Hematopoietic multipotent progenitor cell treated with erythropoietin and hydrocortisone succinate and interleukin-3 and kit ligand, for 4 days (in vitro differentiated cells): ENCODE results near the gene CD300H.
"Not testable (repeated sequence)": the region's sequence is repeated elsewhere in the genome, so short reads cannot be mapped to it uniquely, and the experiment has no call there.

Experiments
- DNase-seq: peaks from one replicate; pipeline ENCODE4 v3.0.0-alpha.2; 2015

The CD300H gene

DNA sequence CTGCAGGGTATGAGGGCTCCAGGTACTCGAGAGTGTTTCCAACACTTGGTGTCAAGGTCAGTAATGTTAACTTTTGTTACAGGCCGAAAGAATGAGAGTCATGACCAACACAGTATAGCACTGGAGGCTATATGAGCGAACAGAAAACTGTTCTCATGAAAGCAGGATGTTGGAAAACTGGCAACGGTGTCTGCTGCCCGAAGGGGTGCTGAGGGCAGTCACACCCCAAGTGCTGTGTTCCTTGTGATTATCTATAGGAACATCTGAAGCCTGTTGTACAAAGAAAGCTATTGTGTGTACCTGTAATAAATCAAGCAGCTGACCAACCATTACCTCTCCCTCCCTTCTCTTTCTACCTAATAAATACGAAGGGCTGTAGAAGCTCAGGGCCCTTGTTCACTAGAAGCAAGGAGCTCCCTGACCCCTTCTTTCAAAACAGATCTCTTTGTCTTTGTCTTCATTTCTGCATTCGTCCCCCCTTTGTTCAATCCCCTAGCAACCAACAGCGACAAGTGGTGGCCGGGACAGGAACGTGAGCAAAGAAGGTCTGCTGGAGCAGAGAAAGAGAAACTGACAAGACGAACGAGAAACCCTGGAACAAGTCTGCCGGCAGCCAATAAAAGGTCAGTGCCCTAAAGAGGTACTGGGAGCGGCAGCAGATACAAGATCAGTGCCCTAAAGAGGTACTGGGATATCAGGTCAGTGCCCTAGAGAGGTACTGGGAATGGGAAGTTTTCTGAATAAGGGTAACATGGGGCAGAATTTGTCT, 17.2 kb upstream of the CD300H start:
- no peak for DNase-seq

DNA sequence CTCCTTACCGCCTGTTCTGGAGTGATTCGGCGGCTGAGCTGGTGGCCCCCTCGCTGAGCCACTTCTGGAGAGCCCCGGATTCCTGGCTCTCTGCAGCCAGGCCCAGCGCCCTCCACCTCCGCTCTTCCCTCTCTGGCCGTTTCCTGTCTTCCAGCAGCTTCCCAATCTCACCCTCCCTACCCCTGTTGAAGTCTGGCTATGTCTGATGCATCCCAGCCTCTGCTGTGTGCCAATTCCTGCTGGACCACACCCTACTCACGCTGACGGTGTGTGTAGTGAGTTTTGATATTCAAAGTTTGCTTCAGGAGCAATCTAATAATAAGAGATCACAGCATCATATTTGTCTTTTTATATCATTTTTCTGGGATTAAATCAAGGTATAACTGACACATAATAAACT, 15.3 kb upstream of the CD300H start:
- DNase-seq, result no peak

DNA sequence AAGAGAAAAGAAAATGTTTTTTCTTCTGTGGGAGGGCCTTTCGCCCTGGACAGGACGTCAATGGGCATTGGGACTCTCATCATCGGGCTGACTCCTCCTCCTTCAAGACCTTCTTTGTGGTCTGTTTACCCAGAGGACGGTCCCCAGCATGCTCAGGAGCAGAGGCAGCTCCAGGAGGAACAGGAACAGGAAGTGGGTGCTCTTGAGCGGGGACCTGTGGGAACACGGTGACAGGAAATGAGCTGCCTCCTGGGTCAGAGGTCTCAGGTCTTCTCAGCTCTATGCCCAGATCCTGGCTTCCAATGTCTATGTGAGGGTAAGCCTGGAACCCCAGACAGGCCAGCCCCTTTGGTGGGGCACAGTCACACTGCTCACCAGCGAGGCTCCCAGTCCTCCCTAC, 12.6 kb upstream of the CD300H start:
- DNase-seq, result no peak

DNA sequence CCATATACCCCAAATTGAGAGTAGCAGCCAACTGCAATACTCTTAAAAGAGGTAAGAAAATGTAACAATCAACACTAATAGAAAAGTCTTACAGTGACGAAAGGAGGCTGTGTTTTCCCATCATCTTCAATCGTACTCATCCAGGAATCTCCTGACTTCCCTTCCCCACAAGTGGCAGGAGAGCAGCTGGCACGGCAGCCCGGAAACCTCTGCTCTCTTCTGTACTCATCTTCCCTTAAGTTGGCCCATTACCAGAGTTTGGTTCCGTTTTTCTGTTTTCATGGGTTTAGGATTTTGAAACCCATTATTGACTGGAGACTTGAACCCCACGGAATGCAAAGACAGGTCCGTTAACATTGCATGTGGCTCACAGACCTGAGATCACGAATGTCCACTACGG, 11.7 kb upstream of the CD300H start:
- no peak for DNase-seq

DNA sequence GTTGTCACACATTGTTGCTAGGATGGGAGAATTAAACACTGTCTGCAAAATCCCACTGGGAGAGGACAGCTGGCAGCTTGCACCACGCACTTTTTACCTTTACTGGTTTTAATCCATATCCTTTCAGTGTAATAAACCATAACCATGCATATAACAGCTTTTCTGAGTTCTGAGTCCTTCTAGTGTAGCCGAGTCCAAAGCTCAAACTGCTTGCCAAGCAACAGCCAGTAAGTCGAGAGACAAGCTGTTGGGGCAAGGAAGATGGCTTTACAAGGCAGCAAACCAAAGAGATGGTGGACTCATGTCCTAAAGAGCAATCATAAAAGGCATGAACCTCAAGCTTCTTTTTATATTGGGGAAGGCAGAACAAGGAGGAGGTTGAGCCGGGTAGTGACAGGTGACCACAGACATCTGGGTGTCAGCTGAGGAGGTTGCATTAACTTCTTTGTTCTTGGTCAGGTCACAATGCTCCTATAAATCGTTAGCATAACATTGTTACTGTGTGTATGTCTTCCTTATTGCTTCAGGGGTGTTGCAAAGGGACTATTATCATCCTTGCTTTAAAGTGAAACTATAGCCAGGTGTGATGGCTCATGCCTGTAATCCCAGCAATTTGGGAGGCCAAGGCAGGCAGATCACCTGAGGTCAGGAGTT, 7.3 kb upstream of the CD300H start:
- no peak for DNase-seq

DNA sequence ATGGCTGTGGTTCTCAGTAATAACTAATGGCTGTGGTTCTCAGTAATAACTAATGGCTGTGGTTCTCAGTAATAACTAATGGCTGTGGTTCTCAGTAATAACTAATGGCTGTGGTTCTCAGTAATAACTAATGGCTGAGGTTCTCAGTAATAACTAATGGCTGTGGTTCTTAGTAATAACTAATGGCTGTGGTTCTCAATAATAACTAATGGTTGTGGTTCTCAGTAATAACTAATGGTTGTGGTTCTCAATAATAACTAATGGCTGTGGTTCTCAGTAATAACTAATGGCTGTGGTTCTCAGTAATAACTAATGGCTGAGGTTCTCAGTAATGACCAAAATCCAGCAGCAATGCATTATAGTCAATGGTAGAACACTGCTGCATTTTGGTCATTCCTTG, 6.3 kb upstream of the CD300H start:
- not testable (repeated sequence) for DNase-seq

DNA sequence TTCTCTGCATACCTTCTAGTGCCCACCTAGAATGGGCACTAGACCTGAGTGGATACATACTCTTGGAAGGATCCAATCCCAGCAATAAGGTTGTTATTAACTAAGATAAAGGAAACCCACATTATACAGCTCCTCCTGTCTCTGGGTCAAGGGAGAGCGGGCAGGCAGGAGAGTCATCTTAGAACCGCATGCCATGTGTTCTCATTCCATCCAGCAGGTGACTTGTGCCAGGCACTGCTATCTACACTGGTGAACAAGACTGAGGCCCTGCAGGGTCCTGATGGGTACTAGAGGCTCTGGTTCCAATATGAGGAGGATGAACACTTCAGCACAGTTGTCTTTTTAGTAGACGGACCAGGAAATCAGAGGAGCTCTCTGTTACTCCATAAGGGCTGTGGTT, 5.9 kb upstream of the CD300H start:
- DNase-seq, result no peak

DNA sequence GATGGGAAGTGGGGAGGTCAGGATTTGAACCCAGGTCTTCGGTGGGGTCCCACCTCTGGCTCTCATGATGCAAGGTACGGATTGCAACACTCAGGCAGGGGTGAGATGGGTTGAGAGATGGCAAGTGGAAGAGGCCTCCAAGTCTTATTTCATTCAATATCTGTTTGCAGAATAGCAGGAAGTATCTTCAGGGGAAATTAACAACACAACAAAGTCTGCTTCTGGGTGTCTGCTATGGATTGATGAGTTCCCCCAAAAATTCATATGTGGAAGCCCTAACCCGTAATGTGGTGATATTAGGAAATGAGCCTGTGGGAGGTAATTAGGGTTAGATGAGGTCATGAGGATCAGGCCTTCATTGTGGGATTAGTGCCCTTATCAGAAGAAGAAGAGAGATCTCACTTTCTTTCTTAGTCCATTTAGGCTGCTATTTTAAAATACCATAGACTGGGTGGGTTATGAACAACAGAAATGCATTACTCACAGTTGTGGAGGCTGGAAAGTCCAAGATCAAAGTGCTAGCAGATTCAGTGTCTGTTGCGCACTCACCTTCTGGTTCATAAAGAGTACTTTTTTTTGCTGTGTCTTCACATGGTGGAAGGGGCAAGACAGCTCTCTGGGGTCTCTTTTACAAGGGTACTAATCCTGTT, 4.4 kb upstream of the CD300H start:
- DNase-seq, result no peak

DNA sequence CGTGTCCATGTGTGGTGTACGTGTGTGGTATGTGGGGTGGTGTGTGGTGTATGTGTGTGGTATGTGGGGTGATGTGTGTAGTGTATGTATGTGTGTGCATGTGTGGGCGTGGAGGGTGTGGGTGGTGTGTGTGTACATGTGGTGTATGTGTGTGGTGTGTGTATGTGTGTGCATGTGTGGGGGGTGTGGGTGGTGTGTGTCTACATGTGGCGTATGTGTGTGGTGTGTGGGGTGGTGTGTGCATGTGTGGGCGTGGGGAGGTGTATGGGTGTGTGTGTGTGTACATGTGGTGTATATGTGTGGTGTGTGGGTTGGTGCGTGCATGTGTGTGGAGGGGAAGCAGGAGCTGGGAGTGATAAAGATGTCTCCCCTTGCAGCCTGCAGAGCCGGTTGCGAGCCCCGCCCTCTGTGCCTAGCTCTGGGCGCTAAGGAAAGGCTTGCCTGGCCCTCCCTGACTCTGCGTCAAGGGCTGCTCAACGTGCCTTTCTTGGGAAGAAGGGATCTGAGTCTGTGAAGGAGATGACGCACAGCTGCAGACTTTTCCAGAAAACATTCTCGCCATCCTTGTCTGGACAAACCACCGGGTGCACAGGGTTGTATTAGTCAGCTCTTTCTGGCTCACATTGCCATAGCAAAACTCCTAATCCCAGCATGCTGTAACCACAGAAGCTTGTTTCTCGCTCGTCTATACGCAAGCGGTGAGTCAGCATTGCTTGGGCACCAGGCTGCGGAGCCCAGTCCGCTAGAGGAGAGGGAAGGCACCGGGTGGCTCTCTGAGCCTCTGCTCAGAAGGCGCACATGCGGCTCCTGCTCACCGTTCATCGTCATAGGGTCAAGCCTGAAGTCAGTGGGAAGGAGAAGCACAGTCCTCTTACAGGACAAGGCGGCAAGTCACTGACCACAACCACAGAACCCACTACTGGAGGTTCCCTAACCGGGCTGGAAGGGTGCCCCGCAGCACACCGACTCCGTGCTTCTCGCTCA, 2.0 kb upstream of the CD300H start:
- DNase-seq, result peak; percentile 91

DNA sequence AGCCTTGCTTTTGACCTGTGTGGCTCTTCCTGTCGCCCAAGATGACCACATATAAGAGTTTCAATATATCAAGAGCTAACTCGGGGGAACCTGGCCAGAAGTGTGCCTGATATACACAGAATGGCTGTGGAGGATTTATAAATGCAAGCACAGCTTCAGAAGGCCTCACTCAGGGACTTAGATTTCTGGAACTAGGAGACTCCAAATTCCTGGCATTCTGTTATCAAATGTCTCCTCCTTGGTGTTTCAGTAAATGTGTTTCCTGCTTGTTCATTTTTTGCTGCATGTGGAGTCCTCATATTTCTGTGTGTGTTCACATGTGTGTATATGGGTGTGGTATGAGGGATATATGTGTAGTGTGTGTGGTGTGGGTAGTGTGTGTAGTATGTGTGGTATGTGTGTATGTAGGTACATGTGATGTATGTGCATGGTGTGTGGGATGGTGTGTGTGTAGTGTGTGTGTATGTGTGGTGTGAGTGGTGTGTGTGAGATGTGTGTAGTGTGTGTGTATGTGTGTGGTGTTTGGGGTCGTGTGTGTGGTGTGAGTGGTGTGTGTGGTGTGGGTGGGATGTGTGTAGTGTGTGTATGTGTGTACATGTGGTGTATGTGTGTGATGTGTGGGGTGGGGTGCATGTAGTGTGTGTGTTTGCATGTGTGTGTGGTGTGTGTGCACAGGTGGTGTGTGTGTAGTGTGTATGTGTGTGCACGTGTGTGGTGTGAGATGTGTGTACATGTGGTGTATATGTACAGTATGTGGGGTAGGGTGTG, 981 bp upstream of the CD300H start:
- no peak for DNase-seq

DNA sequence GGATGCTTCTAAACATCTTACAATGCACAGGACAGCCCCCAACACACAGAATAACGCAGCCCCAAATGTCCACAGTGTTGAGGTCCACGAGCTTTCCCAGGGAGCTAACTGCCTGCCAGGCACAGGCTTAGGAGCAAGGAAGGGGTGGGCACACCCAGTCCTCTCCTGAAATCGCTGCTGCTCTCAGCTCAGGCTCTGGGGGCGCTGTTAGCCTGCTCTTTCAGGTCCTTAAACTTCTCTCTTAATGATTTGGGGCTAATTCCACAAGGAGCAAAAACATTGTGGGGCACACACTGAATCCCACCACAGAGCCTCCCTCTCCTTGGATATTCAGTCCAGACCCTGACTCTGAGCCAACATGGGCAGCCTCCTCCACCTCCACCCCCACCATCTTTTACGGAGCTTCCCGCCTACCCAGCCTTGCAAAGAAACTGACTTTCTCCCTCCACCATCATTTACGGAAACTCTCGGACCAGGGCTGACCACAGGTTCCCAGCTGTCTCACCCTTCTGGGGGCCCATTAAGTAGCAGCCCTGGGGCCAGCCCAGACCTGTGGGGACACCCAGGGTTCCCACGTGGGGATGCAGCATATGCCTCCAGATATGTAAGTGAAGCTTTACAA, 1.1 kb downstream of the CD300H start:
- peak; percentile 76 for DNase-seq

DNA sequence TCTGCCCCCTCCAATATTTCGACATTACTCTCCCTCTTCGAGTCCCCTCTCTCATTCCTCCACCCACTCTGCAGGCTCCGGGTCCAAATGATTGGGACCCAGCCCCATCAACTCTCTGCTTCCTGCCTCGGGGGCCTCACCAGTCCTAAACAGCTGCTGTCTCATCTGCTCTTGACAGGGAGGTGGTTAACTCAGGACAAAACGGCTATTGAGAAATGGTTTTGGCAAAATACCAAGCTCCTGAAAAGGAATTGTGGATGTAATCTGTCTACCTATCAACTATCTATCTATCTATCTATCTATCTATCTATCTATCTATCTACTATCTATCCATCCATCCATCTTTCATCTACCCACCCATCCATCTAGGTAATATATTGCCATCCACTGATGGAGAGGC, 2.2 kb downstream of the CD300H start:
- DNase-seq, result no peak

DNA sequence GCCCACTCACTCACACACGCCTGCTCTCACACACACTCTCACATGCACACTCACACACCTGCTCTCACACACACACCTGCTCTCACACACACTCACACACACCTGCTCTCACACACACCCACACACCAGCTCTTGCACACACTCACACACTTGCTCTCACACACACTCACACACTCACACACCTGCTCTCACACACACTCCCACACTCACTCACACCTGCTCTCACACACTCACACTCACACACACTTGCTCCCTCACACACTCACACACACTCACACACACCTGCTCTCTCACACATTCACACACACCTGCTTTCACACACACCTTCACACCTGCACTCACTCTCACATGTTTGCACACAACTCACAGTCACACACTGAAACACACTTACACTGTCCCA, 4.0 kb downstream of the CD300H start:
- DNase-seq, result no peak

DNA sequence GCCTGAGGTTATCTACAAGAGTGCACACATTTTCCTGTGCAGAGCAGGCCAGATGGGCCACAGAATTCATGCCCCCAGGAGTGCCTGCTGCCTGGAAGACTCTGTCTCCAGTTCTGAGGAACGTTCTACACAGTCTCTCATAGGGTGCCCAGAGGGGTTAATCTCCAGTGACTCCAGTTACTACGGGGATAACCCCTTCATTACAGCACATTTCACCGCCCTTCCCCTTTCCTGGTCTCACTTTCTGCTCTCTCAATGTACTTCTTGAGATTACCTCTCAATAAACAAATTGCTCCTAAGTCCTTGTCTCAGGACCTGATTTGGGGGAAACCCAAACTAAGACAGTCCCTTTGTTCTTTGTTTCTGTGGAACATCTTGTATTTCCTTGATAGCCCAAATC, 5.7 kb downstream of the CD300H start:
- no peak for DNase-seq

DNA sequence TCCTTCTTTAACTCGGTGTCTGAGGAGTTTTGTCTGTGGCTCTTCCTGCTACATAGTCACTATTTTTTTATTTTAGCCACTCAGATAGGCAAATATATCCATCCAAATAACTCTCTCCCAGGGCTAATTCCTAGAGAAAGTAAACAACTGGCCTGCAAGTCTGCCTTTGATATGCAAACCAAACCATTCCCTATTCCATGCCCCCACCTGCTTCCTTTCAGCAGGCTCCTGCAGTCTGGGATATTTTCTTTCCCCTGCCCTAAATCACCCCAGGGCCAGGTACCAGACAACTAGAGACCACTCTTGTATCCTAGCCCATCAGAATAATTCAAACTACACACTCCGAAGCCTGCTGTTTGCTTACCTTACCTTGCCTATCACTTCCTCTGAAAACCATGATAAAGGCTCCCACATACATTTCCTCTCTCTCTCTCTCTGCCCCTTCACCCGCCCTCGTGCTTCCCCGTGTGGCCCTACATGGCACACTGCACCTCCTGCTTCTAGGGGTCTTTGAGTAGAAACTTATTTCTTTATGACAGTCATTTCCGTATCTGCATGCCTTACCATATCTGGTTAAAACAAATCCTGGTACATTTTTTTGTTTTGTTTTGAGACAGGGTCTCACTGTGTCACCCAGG, 8.3 kb downstream of the CD300H start:
- no peak for DNase-seq

DNA sequence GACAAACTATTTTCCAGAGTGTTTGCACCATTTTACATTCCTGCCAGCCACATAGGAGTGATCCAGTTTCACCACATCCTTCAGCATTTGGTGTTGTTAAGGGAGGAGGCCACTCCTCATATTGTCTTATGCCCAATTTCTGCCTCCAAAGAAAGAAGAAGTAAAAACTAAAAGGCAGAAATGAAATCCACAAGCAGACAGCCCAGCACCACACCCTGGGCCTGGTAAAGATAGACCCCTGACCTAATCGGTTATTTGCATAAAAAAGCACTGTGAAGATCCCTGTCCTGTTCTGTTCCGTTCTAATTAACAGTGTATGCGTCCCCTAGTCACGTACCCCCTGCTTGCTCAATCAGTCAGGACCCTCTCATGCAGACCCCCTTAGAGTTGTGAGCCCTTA, 8.9 kb downstream of the CD300H start:
- DNase-seq, result not testable (repeated sequence)

DNA sequence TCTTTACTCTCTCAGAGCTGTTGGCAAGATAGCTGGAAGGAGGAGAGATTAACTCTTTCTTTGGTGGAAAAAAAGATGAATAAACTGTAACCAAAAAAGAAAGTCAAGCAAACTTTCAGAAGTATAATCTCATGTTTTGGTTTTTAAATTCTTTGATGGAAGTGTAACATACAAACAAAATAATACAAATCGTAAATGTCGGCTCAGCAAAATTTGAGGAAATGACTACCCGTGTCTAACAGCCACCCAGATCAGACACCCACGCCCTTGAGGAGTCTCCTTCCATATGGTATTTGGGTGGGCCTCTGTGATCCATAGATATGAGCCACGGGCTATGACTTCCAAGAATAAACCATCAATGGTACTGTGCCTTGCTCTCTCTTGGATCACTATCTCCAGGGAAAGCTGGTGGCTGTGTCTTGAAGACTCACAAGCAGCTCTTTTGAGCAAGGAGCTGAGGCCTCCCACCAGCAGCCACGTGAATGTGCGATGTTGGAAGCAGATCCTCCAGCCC, 11.8 kb downstream of the CD300H start:
- DNase-seq, result no peak

DNA sequence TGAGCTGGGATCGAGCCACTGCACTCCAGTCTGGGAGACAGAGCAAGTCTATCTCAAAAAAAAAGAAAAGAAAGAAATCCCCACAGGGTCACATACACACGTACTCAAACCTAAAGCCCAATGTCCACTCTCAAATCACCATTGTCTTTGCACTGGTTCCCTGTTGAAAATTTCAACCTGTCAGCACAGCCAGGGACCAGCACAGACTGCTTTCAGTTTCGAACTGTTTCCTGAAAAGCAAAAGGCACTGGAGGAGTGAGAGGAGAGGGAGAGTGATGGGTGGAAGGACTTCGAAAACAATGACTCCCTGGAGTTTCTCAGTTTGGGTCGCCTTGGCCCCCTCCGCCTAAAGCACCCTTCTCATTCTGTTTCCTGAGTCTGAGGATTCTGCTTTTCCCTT, 12.4 kb downstream of the CD300H start:
- no peak for DNase-seq

DNA sequence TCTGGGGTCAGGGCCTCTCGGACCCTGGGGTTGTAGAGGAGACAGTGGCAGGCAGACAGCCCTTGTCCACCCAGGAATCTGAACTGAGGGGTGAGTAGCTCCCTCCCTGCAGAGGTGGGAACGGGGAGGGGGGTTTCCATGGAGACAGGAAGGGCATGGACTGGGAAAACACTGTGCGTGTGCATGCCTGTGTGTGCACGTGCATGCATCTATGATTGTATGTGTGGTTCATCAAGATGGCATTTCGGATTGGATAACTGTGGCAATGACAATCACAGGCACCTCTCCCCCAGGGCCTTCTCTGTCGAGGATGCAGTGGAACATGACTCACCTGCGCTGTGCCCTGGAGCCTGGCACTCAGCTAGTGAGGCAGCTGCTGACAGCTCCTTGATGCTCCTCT, 15.3 kb downstream of the CD300H start:
- no peak for DNase-seq

DNA sequence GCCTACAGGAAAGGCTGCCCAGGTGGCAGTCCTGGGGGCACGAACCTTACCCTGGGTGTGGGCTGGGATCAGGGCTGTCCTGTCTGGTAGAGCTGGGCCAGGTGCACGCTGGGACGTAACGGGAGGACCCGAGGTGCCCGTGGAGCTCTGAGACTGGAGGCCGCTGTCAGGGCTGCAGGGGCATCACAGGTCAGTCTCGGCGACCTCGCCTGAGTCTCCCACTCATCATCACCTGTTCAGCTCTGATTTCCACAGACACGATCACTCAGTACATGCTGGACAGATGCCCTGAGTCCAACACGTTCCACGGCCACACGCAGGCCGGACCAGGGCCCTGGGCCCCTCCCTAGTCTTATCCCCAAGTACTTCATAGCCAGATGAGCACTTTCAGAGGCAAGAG, 16.7 kb downstream of the CD300H start:
- DNase-seq, result no peak

DNA sequence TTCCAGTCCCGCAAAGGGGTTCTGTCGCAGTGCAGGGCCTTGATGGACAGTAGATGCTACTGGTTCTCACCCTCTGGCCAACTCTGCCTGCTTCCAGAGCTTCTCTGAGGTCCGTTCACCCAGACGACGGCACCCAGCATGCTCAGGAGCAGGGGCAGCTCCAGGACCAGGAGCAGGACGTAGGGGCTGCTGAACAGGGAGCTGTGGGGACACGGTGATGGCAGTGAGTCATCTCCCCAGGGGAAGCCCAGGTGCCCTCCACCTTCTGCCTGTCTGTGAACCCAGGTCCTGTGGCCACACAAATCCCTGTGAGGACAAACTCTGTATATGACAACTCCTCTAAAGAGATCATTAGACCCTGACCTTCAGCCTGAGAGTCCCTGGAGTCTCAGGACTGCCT, 18.0 kb downstream of the CD300H start:
- DNase-seq, result no peak
